Gastroesophageal sphincter (tissue), 4 donors: ENCODE measurements around the gene KLHL2. TPM values are rescaled to one million over a fixed set of nuclear protein-coding genes. Genes with fewer than 3 reads are reported as not detected.

Experiments used
- ATAC-seq: fragments of 150-250 bp; one replicate; pipeline ENCODE4 v1.9.1; 2016; ENCODE audit warnings: mild to moderate bottlenecking, moderate library complexity
- H3K27ac ChIP-seq, 4 donors: fragments of 200-600 bp; sonication (generic) in 3 of 4; 1 replicate in 3 of 4; 2 replicates in 1 of 4; pipeline ENCODE4 v1.5.1; 2016 to 2019
- H3K27me3 ChIP-seq: fragments of 200-600 bp; sonication (generic); one replicate; pipeline ENCODE4 v1.5.1; 2019
- H3K36me3 ChIP-seq, 2 donors: fragments of 200-600 bp; sonication (generic); one replicate each; pipeline ENCODE4 v1.5.1; 2019; ENCODE audit warnings: control low read depth in 1 of 2
- H3K4me1 ChIP-seq, 3 donors: fragments of 200-600 bp; sonication (generic); 1 replicate in 2 of 3; 2 replicates in 1 of 3; pipeline ENCODE4 v1.5.1; 2016 to 2019; ENCODE audit warnings: control low read depth in 2 of 3
- H3K4me3 ChIP-seq, 2 donors: fragments of 200-600 bp; sonication (generic); one replicate each; pipeline ENCODE4 v1.5.1; 2019; ENCODE audit warnings: mild to moderate bottlenecking in 1 of 2, moderate library complexity in 1 of 2
- H3K9me3 ChIP-seq, 3 donors: fragments of 200-600 bp; sonication (generic); one replicate each; pipeline ENCODE4 v1.5.1; 2017 to 2019; ENCODE audit warnings: control low read depth in 2 of 3
- EP300 ChIP-seq: sonication (generic); formaldehyde crosslinking; IDR thresholded peaks from one replicate; pipeline ENCODE4 v1.6.1; 2017; ENCODE audit warnings: antibody characterized with exemption, mild to moderate bottlenecking
- POLR2A ChIP-seq, 2 donors: fragments of 450-650 bp; IDR thresholded peaks; one replicate each; pipeline ENCODE4 v1.6.1; 2017; ENCODE audit warnings: antibody characterized with exemption in 2 of 2, mild to moderate bottlenecking in 2 of 2, moderate library complexity in 1 of 2
- POLR2AphosphoS5 ChIP-seq: sonication (generic); formaldehyde crosslinking; IDR thresholded peaks from one replicate; pipeline ENCODE4 v1.6.1; 2017; ENCODE audit warnings: antibody characterized with exemption
- WGBS, 2 donors: methylation state at CpG; one replicate each; pipeline ENCODE4 v1.1.5; 2018; ENCODE audit warnings: low coverage in 1 of 2; 5-methylcytosine and 5-hydroxymethylcytosine counted together
- total RNA-seq, 4 donors: library from RNA; depleted of rRNA; stranded (reverse); fragments of >200 nt; gene quantifications; one replicate each; pipeline ENCODE4 v1.1.0, GENCODE V29; 2016
- TF ChIP-seq, protein P1 (sequence below), 4 experiments: fragments of 200-600 bp in 2 of 4; fragments of 450-650 bp in 2 of 4; sonication (generic) in 1 of 4; IDR thresholded peaks; one replicate each; pipeline ENCODE4 v1.5.1; 2017 to 2019; ENCODE audit warnings: antibody characterized with exemption in 4 of 4, mild to moderate bottlenecking in 2 of 4, moderate library complexity in 2 of 4

Gene KLHL2
- total RNA-seq, 4 donors from 2014 or later = 25.0 to 35.1 (median 31.1) TPM

DNA sequence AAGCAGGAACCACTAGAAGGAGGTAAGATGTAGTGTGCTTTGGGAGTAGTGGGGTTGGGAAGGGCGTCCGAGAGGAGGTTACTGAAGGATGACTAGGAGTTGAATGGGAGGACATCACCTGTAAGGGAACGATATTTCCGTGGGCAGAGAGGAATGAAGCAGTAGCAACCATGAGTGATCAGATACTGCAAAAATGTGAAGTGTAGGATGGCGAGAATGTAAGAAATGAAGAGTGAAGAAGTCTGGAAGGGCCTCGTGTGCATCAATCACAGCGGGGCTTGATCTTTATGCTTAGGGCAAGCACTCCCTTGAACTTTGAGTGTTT, 120.7 kb downstream of the KLHL2 start:
- TF ChIP-seq, protein P1, sequence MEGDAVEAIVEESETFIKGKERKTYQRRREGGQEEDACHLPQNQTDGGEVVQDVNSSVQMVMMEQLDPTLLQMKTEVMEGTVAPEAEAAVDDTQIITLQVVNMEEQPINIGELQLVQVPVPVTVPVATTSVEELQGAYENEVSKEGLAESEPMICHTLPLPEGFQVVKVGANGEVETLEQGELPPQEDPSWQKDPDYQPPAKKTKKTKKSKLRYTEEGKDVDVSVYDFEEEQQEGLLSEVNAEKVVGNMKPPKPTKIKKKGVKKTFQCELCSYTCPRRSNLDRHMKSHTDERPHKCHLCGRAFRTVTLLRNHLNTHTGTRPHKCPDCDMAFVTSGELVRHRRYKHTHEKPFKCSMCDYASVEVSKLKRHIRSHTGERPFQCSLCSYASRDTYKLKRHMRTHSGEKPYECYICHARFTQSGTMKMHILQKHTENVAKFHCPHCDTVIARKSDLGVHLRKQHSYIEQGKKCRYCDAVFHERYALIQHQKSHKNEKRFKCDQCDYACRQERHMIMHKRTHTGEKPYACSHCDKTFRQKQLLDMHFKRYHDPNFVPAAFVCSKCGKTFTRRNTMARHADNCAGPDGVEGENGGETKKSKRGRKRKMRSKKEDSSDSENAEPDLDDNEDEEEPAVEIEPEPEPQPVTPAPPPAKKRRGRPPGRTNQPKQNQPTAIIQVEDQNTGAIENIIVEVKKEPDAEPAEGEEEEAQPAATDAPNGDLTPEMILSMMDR (IDR thresholded peaks at IDR 0.05) = no peak
- TF ChIP-seq POLR2A (IDR thresholded peaks at IDR 0.05) = no peak
- TF ChIP-seq POLR2AphosphoS5 = no peak
- TF ChIP-seq EP300 = no peak
- H3K4me1 ChIP-seq = peaks cover 0 to 23% (median 5%) of the 10 kb centered on the region in 3 donors
- 2% methylated on average over 7 of the region's 7 CpGs for WGBS, 2 donors
- no peaks in the 10 kb centered on the region for H3K9me3 ChIP-seq
- H3K36me3 ChIP-seq = no peaks in the 10 kb centered on the region
- no peak for ATAC-seq
- H3K27ac ChIP-seq = peak overlapping the region in 3 of 4 donors; percentile 79 to 86 (median 82)
- no peaks in the 10 kb centered on the region for H3K27me3 ChIP-seq
- H3K4me3 ChIP-seq = peak overlapping the region; percentile 66 to 94

DNA sequence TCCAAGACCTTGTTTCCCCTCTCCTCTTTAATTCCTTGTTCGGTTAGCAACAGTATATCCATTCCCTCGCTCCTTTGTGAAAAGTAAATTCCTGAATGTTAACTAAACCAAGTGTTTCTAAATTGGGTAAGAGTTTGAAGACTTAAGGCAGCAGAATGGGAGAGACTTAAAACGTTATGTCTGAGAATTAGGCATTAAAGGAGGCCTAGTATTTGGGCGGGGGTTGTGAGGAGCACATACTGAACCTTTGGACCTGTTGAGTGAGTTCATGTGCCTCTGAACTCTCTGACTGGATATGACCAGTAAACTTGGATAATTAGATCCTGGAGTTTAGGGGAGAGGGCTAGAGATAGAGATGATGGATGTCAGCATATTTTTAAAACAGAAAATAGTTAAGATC, 121.3 kb downstream of the KLHL2 start:
- ATAC-seq = no peak
- TF ChIP-seq POLR2AphosphoS5 (no peak), EP300 (no peak), POLR2A (IDR thresholded peaks at IDR 0.05) (no peak)
- TF ChIP-seq, protein P1 (IDR thresholded peaks at IDR 0.05) = no peak
- no peak overlapping the region for H3K27ac ChIP-seq
- H3K4me3 ChIP-seq = peak overlapping the region in 1 of 2 donors; percentile 94
- H3K9me3 ChIP-seq = no peaks in the 10 kb centered on the region
- peaks cover 0 to 3% of the 10 kb centered on the region in 2 donors for H3K36me3 ChIP-seq
- no peaks in the 10 kb centered on the region for H3K27me3 ChIP-seq
- WGBS, 2 donors = 34% methylated on average over 4 of the region's 4 CpGs
- H3K4me1 ChIP-seq = peaks cover 0 to 23% (median 5%) of the 10 kb centered on the region in 3 donors

DNA sequence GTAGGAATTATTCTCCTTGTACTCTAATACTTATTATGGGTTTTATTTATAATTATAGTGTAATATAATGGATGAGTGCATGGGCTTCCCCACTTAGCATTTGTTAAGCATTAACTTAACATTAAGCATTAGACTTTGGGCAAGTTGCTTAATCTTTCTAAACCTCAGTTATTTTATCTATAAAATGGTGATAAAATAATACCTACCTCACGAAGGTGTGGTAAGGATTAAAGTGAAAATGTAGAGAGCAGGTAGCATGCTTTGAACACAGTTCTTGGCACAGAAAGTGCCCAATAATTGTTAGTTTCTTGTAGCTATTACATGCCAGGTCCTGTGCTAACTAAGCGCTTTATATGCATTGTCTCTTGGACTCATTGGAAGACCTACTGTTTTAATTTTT, 122.7 kb downstream of the KLHL2 start:
- ATAC-seq = no peak
- Histone ChIP-seq H3K36me3 (peaks cover 0 to 11% of the 10 kb centered on the region in 2 donors), H3K4me3 (no peak overlapping the region), H3K9me3 (no peaks in the 10 kb centered on the region), H3K27me3 (no peaks in the 10 kb centered on the region), H3K27ac (no peak overlapping the region), H3K4me1 (peaks cover 0 to 23% (median 5%) of the 10 kb centered on the region in 3 donors)
- TF ChIP-seq POLR2AphosphoS5 = no peak
- TF ChIP-seq, protein P1 (IDR thresholded peaks at IDR 0.05) = no peak
- TF ChIP-seq EP300 = no peak
- 95 to 97% methylated on average over 2 of the region's 2 CpGs for WGBS, 2 donors

DNA sequence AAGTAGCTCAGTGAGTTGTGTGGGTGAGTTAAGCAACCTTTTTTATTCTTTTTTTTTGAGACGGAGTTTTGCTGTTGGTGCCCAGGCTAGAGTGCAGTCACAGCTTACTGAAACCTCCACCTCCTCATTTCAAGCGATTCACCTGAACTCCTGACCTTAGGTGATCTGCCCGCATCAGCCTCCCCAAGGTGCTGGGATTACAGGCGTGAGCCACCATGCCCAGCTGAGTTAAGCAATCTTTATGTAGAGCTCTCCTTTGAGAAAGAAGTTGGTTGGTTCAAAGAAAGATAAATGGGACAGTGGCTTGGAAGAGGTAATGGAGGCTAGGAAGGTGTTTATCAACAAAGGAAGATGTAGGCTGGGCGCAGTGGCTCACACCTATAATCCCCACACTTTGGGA, 123.3 kb downstream of the KLHL2 start:
- H3K4me1 ChIP-seq = peaks cover 0 to 23% (median 5%) of the 10 kb centered on the region in 3 donors
- 75 to 84% methylated on average over 1 to 5 of the region's 5 CpGs for WGBS, 2 donors
- no peak for TF ChIP-seq POLR2AphosphoS5
- TF ChIP-seq, protein P1 (IDR thresholded peaks at IDR 0.05) = no peak
- no peak for TF ChIP-seq EP300
- TF ChIP-seq POLR2A (IDR thresholded peaks at IDR 0.05) = no peak
- peaks cover 0 to 16% of the 10 kb centered on the region in 2 donors for H3K36me3 ChIP-seq
- H3K27ac ChIP-seq = no peak overlapping the region
- no peak overlapping the region for H3K4me3 ChIP-seq
- H3K27me3 ChIP-seq = no peaks in the 10 kb centered on the region
- no peaks in the 10 kb centered on the region for H3K9me3 ChIP-seq
- ATAC-seq = no peak

DNA sequence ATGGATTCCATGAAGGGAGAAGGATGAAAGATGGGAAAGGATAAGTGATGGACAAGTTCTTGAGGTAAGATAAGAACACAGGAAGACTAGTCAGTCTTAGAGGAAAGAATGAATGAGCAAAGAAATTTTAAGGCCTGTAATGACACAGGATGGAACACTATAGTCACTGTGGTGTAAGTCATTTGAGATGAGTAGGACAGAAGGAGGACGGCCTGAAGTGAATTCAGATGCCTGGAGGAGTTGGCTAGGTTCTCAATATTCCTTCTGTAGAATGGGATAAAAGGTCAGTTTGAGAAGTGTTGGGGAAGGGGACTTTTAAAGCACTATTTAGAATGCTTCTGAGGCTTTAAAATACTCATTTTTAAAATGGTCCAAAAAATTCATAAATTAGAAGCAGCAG, 124.0 kb downstream of the KLHL2 start:
- Histone ChIP-seq H3K36me3 (peaks cover 0 to 16% of the 10 kb centered on the region in 2 donors), H3K27me3 (no peaks in the 10 kb centered on the region), H3K27ac (no peak overlapping the region), H3K4me3 (no peak overlapping the region), H3K9me3 (no peaks in the 10 kb centered on the region), H3K4me1 (peaks cover 0 to 19% (median 5%) of the 10 kb centered on the region in 3 donors)
- TF ChIP-seq, protein P1 (IDR thresholded peaks at IDR 0.05) = no peak
- TF ChIP-seq POLR2A (IDR thresholded peaks at IDR 0.05) (no peak), POLR2AphosphoS5 (no peak), EP300 (no peak)
- 57 to 89% methylated on average over 1 of the region's 1 CpG for WGBS, 2 donors
- no peak for ATAC-seq
